ENCODE data around the gene NNT.

- no peak for TF ChIP-seq POLR2A (IDR thresholded peaks at IDR 0.05)
- TF ChIP-seq, protein P1, sequence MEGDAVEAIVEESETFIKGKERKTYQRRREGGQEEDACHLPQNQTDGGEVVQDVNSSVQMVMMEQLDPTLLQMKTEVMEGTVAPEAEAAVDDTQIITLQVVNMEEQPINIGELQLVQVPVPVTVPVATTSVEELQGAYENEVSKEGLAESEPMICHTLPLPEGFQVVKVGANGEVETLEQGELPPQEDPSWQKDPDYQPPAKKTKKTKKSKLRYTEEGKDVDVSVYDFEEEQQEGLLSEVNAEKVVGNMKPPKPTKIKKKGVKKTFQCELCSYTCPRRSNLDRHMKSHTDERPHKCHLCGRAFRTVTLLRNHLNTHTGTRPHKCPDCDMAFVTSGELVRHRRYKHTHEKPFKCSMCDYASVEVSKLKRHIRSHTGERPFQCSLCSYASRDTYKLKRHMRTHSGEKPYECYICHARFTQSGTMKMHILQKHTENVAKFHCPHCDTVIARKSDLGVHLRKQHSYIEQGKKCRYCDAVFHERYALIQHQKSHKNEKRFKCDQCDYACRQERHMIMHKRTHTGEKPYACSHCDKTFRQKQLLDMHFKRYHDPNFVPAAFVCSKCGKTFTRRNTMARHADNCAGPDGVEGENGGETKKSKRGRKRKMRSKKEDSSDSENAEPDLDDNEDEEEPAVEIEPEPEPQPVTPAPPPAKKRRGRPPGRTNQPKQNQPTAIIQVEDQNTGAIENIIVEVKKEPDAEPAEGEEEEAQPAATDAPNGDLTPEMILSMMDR (IDR thresholded peaks at IDR 0.05) = no peak
These were observed 10.4 kb downstream of the NNT start for GRCh38 chr5:43613370-43613769.
